WTC11 (cell line): Measurements from ENCODE around the gene MSI2.

Experiments
- CTCF ChIP-seq: fragments of 200-600 bp; IDR thresholded peaks from 2 replicates; pipeline ENCODE4 v1.8.0; 2022; ENCODE audit warnings: antibody characterized with exemption
- ESRRA ChIP-seq: sonication (generic); formaldehyde crosslinking; IDR thresholded peaks from 2 replicates; pipeline ENCODE4 v1.8.1; 2022; ENCODE audit warnings: mild to moderate bottlenecking, missing genetic modification reagents, borderline replicate concordance
- FOXK1 ChIP-seq: sonication (generic); formaldehyde crosslinking; IDR thresholded peaks from 2 replicates; pipeline ENCODE4 v1.8.0; 2022; ENCODE audit warnings: mild to moderate bottlenecking, moderate library complexity, missing genetic modification reagents
- JUN ChIP-seq: sonication (generic); formaldehyde crosslinking; IDR thresholded peaks from 2 replicates; pipeline ENCODE4 v1.8.0; 2023; ENCODE audit warnings: mild to moderate bottlenecking, missing genetic modification reagents
- MAX ChIP-seq: sonication (generic); formaldehyde crosslinking; IDR thresholded peaks from 2 replicates; pipeline ENCODE4 v1.8.0; 2022; ENCODE audit warnings: mild to moderate bottlenecking, missing genetic modification reagents
- NFATC4 ChIP-seq: fragments of 250-450 bp; sonication (Bioruptor Pico); IDR thresholded peaks from 2 replicates; pipeline ENCODE4 v1.9.0; 2021; ENCODE audit warnings: mild to moderate bottlenecking
- USF1 ChIP-seq: sonication (generic); formaldehyde crosslinking; IDR thresholded peaks from 2 replicates; pipeline ENCODE4 v1.8.0; 2022; ENCODE audit warnings: mild to moderate bottlenecking, missing genetic modification reagents
- USF2 ChIP-seq: sonication (generic); formaldehyde crosslinking; IDR thresholded peaks from 2 replicates; pipeline ENCODE4 v1.8.1; 2023; ENCODE audit warnings: mild to moderate bottlenecking, missing genetic modification reagents, moderate library complexity
- ZBTB21 ChIP-seq: sonication (generic); formaldehyde crosslinking; IDR thresholded peaks from 2 replicates; pipeline ENCODE4 v1.8.1; 2023; ENCODE audit warnings: mild to moderate bottlenecking, missing genetic modification reagents, borderline replicate concordance

GRCh38 chr17:57634713-57635465 is 378.6 kb downstream of the MSI2 start:
- TF ChIP-seq CTCF = no peak
- no peak for TF ChIP-seq USF1 (CRISPR knock-in tag)
- TF ChIP-seq ZBTB21 (CRISPR knock-in tag) = no peak
- peak; percentile 40; the same call in 1 of the 2 replicates for TF ChIP-seq USF2 (CRISPR knock-in tag)
- TF ChIP-seq NFATC4 = no peak
- TF ChIP-seq JUN = no peak
- no peak for TF ChIP-seq FOXK1 (CRISPR knock-in tag)
- no peak for TF ChIP-seq MAX (CRISPR knock-in tag)
- no peak for TF ChIP-seq ESRRA (CRISPR knock-in tag)
